HCT116 (cell line): ENCODE measurements around the gene TRIM65. TPM values are rescaled to one million over a fixed set of nuclear protein-coding genes. Genes with fewer than 3 reads are reported as not detected.

Experiments used
- ATAC-seq: fragments of 200-7000 bp; cut with Tn5 transposase; 2 replicates; pipeline ENCODE4 v1.9.1; 2020; ENCODE audit warnings: mild to moderate bottlenecking, moderate library complexity
- BruUV-seq: library from RNA; stranded (reverse); fragments of 400-500 nt; replicated peaks from 2 replicates; lab custom pipeline; 2021; lab: Mats Ljungman, UMichigan
- CTCF ChIA-PET: fragments of 300-600 bp; sonication (Branson Sonifier 250); formaldehyde crosslinking; loops from one replicate; lab custom pipeline; 2021; ENCODE audit warnings: antibody characterized with exemption; lab: Charles Lee
- POLR2A ChIA-PET: fragments of 300-600, 350-600 bp; sonication (Branson Sonifier 250); formaldehyde crosslinking; loops from one replicate; lab custom pipeline; 2021; ENCODE audit warnings: antibody characterized with exemption; lab: Charles Lee
- RAD21 ChIA-PET, 2 experiments: fragments of 300-600 bp; sonication (Branson Sonifier 250); formaldehyde crosslinking; loops; one replicate each; lab custom pipeline; 2023; ENCODE audit warnings: low total read pairs in 2 of 2; ENCODE audit not compliant: uncharacterized antibody in 2 of 2, unreplicated experiment in 2 of 2, low non-redundant PET in 1 of 2; lab: Charles Lee
- DNase-seq: peaks from one replicate; pipeline ENCODE4 v3.0.0-alpha.2; 2010; ENCODE audit warnings: low read depth, low spot score
- H2AFZ ChIP-seq: fragments of 200-600 bp; shearing (Covaris generic), sonication (generic); 2 replicates; pipeline ENCODE4 v1.6.1; 2017; ENCODE audit warnings: low read depth, mixed run types, mixed read lengths, antibody characterized with exemption, low read length; ENCODE audit not compliant: poor library complexity, severe bottlenecking
- H3K27ac ChIP-seq: 2 replicates; pipeline ENCODE4 v1.5.1; 2012; ENCODE audit warnings: low read depth, low read length
- H3K27me3 ChIP-seq: fragments of 200-600 bp; sonication (generic); 2 replicates; pipeline ENCODE4 v1.6.1; 2016; ENCODE audit warnings: mixed run types, low read length, mixed read lengths; ENCODE audit not compliant: insufficient read depth
- H3K36me3 ChIP-seq, 2 experiments: fragments of 200-500 bp in 1 of 2; fragments of 200-600 bp in 1 of 2; sonication (Bioruptor generic) in 1 of 2; sonication (generic) in 1 of 2; 2 replicates each; pipeline versions ENCODE4 v1.5.1 to v1.6.1; 2014 to 2016; ENCODE audit warnings: low read length in 2 of 2, inconsistent platforms in 1 of 2, mixed read lengths in 1 of 2, mixed run types in 1 of 2; ENCODE audit not compliant: insufficient read depth in 2 of 2, control insufficient read depth in 1 of 2
- H3K4me1 ChIP-seq, 2 experiments: fragments of 200-600 bp in 1 of 2; sonication (generic) in 1 of 2; 2 replicates each; pipeline versions ENCODE4 v1.5.1 to v1.6.1; 2012 to 2017; ENCODE audit warnings: low read length in 2 of 2, inconsistent platforms in 1 of 2, mild to moderate bottlenecking in 1 of 2, mixed read lengths in 1 of 2, mixed run types in 1 of 2, moderate library complexity in 1 of 2; ENCODE audit not compliant: insufficient read depth in 2 of 2, control insufficient read depth in 1 of 2
- H3K4me2 ChIP-seq: fragments of 200-600 bp; sonication (generic); 2 replicates; pipeline ENCODE4 v1.6.1; 2017; ENCODE audit warnings: mixed run types, low read length, mixed read lengths
- H3K4me3 ChIP-seq, 2 experiments: fragments of 200-600 bp in 1 of 2; sonication (generic) in 1 of 2; replicated peaks in 1 of 2; 2 replicates each; pipeline ENCODE4 v1.5.1; 2011 to 2016; ENCODE audit warnings: low read length in 2 of 2, control low read depth in 1 of 2, low read depth in 1 of 2, mild to moderate bottlenecking in 1 of 2, mixed read lengths in 1 of 2, mixed run types in 1 of 2
- H3K79me2 ChIP-seq: fragments of 200-600 bp; sonication (generic); 2 replicates; pipeline ENCODE4 v1.6.1; 2017; ENCODE audit warnings: mild to moderate bottlenecking, mixed run types, low read length, moderate library complexity, mixed read lengths; ENCODE audit not compliant: insufficient read depth
- H3K9ac ChIP-seq: fragments of 200-600 bp; sonication (generic); 2 replicates; pipeline ENCODE4 v1.6.1; 2016; ENCODE audit warnings: low read length, mixed read lengths
- H3K9me2 ChIP-seq: fragments of 200-600 bp; sonication (generic), shearing (Covaris generic); 2 replicates; pipeline ENCODE4 v1.6.1; 2017; ENCODE audit warnings: mixed run types, mild to moderate bottlenecking, moderate library complexity; ENCODE audit not compliant: insufficient read depth
- H3K9me3 ChIP-seq, 2 experiments: fragments of 200-500 bp in 1 of 2; fragments of 200-600 bp in 1 of 2; sonication (Bioruptor generic) in 1 of 2; sonication (generic) in 1 of 2; 2 replicates each; pipeline ENCODE4 v1.6.1; 2014 to 2017; ENCODE audit warnings: low read length in 2 of 2, mixed read lengths in 2 of 2, inconsistent platforms in 1 of 2, low read depth in 1 of 2, mild to moderate bottlenecking in 1 of 2, mixed run types in 1 of 2, moderate library complexity in 1 of 2; ENCODE audit not compliant: control insufficient read depth in 1 of 2, insufficient read depth in 1 of 2
- H4K20me1 ChIP-seq: fragments of 200-600 bp; sonication (generic), shearing (Covaris generic); 2 replicates; pipeline ENCODE4 v1.6.1; 2017; ENCODE audit warnings: mixed run types, mild to moderate bottlenecking, moderate library complexity; ENCODE audit not compliant: insufficient read depth
- CBX3 ChIP-seq: IDR thresholded peaks from 2 replicates; pipeline ENCODE4 v1.6.1; 2012; ENCODE audit warnings: low read depth
- CEBPB ChIP-seq: IDR thresholded peaks from 2 replicates; pipeline ENCODE4 v1.6.1; 2012; ENCODE audit warnings: low read depth
- EGR1 ChIP-seq: IDR thresholded peaks from 2 replicates; pipeline ENCODE4 v1.6.1; 2012; ENCODE audit warnings: low read depth
- ELF1 ChIP-seq: IDR thresholded peaks from 2 replicates; pipeline ENCODE4 v1.6.1; 2012; ENCODE audit warnings: low read depth, borderline replicate concordance
- EZH2phosphoT487 ChIP-seq: fragments of 200-600 bp; IDR thresholded peaks from 2 replicates; pipeline ENCODE4 v1.6.1; 2018; ENCODE audit warnings: antibody characterized with exemption, borderline replicate concordance
- FOSL1 ChIP-seq: IDR thresholded peaks from 2 replicates; pipeline ENCODE4 v1.6.1; 2012; ENCODE audit warnings: low read depth
- JUND ChIP-seq: IDR thresholded peaks from 2 replicates; pipeline ENCODE4 v1.6.1; 2012
- POLR2A ChIP-seq: IDR thresholded peaks from 2 replicates; pipeline ENCODE4 v1.7.0; 2011; ENCODE audit warnings: borderline replicate concordance; ENCODE audit not compliant: insufficient read depth, insufficient read length; ENCODE audit errors: extremely low read depth
- POLR2AphosphoS5 ChIP-seq: IDR thresholded peaks from 2 replicates; pipeline ENCODE4 v1.6.1; 2011; ENCODE audit warnings: mild to moderate bottlenecking, low read depth, low read length, moderate library complexity
- RAD21 ChIP-seq: IDR thresholded peaks from 2 replicates; pipeline ENCODE4 v1.6.1; 2012; ENCODE audit warnings: low read depth, mild to moderate bottlenecking
- SIN3A ChIP-seq: IDR thresholded peaks from 2 replicates; pipeline ENCODE4 v1.6.1; 2012; ENCODE audit warnings: low read depth
- SP1 ChIP-seq: IDR thresholded peaks from 2 replicates; pipeline ENCODE4 v1.6.1; 2012; ENCODE audit warnings: low read depth
- SRF ChIP-seq: IDR thresholded peaks from 2 replicates; pipeline ENCODE4 v1.6.1; 2012; ENCODE audit warnings: low read depth
- YY1 ChIP-seq: IDR thresholded peaks from 2 replicates; pipeline ENCODE4 v1.6.1; 2011; ENCODE audit warnings: low read length, low read depth, moderate library complexity, mild to moderate bottlenecking; ENCODE audit not compliant: insufficient replicate concordance; ENCODE audit errors: extremely low read depth
- ZFX ChIP-seq: fragments of 450-650 bp; IDR thresholded peaks from 2 replicates; pipeline ENCODE4 v1.6.1; 2017
- ZNF274 ChIP-seq: fragments of 200-500 bp; sonication (Bioruptor generic); IDR thresholded peaks from 2 replicates; pipeline ENCODE4 v1.6.1; 2014; ENCODE audit warnings: mild to moderate bottlenecking, low read depth, low read length, inconsistent platforms
- intact Hi-C: fragments of 100-400 bp; cut with micrococcal nuclease; formaldehyde crosslinking; loops from 2 replicates; pipeline ENCODE4 v1.10.0; 2022
- total RNA-seq: library from RNA; stranded (reverse); gene quantifications from one replicate; pipeline ENCODE4 v1.2.1, GENCODE V29; 2021; ENCODE audit not compliant: unreplicated experiment
- TF ChIP-seq, protein P1 (sequence below): IDR thresholded peaks from 2 replicates; pipeline ENCODE4 v1.6.1; 2011; ENCODE audit warnings: mild to moderate bottlenecking, low read length, moderate library complexity; ENCODE audit not compliant: insufficient replicate concordance; ENCODE audit errors: extremely low read depth
- TF ChIP-seq, protein P2 (sequence below): IDR thresholded peaks from 2 replicates; pipeline ENCODE4 v1.6.1; 2012
- TF ChIP-seq, protein P3 (sequence below), 3 experiments: fragments of 200-600 bp in 1 of 3; sonication (generic) in 1 of 3; IDR thresholded peaks in 2 of 3; conservative IDR thresholded peaks in 1 of 3; 2 replicates each; pipeline ENCODE4 v1.5.1; 2012 to 2017; ENCODE audit warnings: low read depth in 2 of 3, low read length in 2 of 3, antibody characterized with exemption in 1 of 3, borderline replicate concordance in 1 of 3, control low read depth in 1 of 3, mild to moderate bottlenecking in 1 of 3, mixed read lengths in 1 of 3, mixed run types in 1 of 3, moderate library complexity in 1 of 3; ENCODE audit not compliant: insufficient read depth in 1 of 3

Gene TRIM65
- total RNA-seq, 1 experiment from 2014 or later = 53.0 TPM

DNA sequence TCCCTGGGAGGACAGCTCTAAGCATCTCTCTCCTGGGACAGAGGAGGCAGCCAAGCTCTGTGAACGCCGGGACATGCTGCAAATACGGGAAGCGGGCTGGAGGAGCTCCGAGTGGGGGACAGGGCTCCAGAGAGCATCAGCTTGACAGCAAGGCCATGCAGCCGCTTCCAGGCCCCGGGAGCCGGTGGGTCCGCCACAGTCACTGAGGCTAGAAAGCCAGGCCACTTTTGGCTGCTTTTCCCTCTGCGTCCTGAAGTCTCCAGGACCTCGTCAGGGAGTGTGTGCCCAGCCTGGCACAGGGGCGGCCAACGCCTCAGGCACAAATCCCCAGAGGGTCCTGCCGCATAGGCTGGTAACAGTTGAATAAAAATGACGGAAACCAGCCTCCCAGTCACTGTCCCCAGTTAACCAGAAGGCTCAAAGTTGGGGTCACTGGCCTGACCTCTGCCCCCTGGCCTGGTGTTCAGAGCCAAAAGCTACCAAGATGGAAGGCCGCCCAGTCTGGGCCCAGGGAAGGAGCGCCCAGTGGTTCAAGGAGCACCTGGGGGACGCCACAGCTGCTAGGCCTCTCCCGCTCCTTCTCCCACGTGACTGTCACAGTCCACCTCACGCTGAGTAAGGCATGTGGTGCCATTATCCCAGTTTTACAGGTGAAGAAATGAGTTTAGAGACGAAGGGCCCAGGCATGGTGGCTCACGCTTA lies 3.2 kb upstream of the TRIM65 start:
- Histone ChIP-seq H3K9me2 (no peaks in the 10 kb centered on the region), H4K20me1 (no peaks in the 10 kb centered on the region), H3K4me2 (no peak overlapping the region), H3K4me1 (peaks cover 21 to 30% of the 10 kb centered on the region in 2 experiments), H2AFZ (no peak overlapping the region), H3K9ac (no peak overlapping the region), H3K9me3 (no peaks in the 10 kb centered on the region), H3K27me3 (no peaks in the 10 kb centered on the region), H3K36me3 (peaks cover 24 to 40% of the 10 kb centered on the region in 2 experiments), H3K79me2 (peaks cover 43% of the 10 kb centered on the region), H3K4me3 (no peak overlapping the region), H3K27ac (no peak overlapping the region)
- TF ChIP-seq EZH2phosphoT487 = no peak
- TF ChIP-seq, protein P1, sequence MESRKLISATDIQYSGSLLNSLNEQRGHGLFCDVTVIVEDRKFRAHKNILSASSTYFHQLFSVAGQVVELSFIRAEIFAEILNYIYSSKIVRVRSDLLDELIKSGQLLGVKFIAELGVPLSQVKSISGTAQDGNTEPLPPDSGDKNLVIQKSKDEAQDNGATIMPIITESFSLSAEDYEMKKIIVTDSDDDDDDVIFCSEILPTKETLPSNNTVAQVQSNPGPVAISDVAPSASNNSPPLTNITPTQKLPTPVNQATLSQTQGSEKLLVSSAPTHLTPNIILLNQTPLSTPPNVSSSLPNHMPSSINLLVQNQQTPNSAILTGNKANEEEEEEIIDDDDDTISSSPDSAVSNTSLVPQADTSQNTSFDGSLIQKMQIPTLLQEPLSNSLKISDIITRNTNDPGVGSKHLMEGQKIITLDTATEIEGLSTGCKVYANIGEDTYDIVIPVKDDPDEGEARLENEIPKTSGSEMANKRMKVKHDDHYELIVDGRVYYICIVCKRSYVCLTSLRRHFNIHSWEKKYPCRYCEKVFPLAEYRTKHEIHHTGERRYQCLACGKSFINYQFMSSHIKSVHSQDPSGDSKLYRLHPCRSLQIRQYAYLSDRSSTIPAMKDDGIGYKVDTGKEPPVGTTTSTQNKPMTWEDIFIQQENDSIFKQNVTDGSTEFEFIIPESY = no peak
- TF ChIP-seq POLR2AphosphoS5 = no peak; the same call in 1 of the 2 replicates
- no peak for TF ChIP-seq RAD21
- TF ChIP-seq, protein P2, sequence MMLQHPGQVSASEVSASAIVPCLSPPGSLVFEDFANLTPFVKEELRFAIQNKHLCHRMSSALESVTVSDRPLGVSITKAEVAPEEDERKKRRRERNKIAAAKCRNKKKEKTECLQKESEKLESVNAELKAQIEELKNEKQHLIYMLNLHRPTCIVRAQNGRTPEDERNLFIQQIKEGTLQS = no peak
- no peak for TF ChIP-seq SIN3A
- TF ChIP-seq YY1 = no peak
- no peak for TF ChIP-seq EGR1
- TF ChIP-seq, protein P3, sequence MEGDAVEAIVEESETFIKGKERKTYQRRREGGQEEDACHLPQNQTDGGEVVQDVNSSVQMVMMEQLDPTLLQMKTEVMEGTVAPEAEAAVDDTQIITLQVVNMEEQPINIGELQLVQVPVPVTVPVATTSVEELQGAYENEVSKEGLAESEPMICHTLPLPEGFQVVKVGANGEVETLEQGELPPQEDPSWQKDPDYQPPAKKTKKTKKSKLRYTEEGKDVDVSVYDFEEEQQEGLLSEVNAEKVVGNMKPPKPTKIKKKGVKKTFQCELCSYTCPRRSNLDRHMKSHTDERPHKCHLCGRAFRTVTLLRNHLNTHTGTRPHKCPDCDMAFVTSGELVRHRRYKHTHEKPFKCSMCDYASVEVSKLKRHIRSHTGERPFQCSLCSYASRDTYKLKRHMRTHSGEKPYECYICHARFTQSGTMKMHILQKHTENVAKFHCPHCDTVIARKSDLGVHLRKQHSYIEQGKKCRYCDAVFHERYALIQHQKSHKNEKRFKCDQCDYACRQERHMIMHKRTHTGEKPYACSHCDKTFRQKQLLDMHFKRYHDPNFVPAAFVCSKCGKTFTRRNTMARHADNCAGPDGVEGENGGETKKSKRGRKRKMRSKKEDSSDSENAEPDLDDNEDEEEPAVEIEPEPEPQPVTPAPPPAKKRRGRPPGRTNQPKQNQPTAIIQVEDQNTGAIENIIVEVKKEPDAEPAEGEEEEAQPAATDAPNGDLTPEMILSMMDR (IDR thresholded peaks at IDR 0.05 in 2 of 3, conservative IDR thresholded peaks at IDR 0.05 in 1 of 3; ENCODE audit: borderline replicate concordance in 1 of 3, insufficient read depth in 1 of 3, low read depth in 2 of 3, low read length in 2 of 3) = no peak
- no peak for TF ChIP-seq ZNF274
- TF ChIP-seq SP1 = no peak
- TF ChIP-seq ZFX = no peak
- no peak for TF ChIP-seq ELF1
- TF ChIP-seq CEBPB = no peak
- TF ChIP-seq CBX3 = no peak
- TF ChIP-seq POLR2A = no peak
- no peak for TF ChIP-seq FOSL1
- no peak for TF ChIP-seq SRF
- TF ChIP-seq JUND = no peak
- no TSS peak for BruUV-seq
- ATAC-seq (no peak), DNase-seq (no peak)
- intact Hi-C loops = loop anchor here (10.0 kb wide), 1 partner anchor 205 kb away; the partner anchor contains the start of gene EXOC7
- ChIA-PET RAD21 (no interaction called here), POLR2A (no interaction called here), CTCF (no interaction called here)
